Stimulated activated CD4-positive, alpha-beta T cell treated with anti-CD3 and anti-CD28 coated beads, Interleukin-2, amount 100 ng/mL, for 4 hours (primary cell): Measurements from ENCODE around the gene IL2RG.

Experiments used
- DNase-seq: peaks from one replicate; pipeline ENCODE4 v3.0.0-alpha.2; 2020; ENCODE audit warnings: low read depth

IL2RG gene

DNA sequence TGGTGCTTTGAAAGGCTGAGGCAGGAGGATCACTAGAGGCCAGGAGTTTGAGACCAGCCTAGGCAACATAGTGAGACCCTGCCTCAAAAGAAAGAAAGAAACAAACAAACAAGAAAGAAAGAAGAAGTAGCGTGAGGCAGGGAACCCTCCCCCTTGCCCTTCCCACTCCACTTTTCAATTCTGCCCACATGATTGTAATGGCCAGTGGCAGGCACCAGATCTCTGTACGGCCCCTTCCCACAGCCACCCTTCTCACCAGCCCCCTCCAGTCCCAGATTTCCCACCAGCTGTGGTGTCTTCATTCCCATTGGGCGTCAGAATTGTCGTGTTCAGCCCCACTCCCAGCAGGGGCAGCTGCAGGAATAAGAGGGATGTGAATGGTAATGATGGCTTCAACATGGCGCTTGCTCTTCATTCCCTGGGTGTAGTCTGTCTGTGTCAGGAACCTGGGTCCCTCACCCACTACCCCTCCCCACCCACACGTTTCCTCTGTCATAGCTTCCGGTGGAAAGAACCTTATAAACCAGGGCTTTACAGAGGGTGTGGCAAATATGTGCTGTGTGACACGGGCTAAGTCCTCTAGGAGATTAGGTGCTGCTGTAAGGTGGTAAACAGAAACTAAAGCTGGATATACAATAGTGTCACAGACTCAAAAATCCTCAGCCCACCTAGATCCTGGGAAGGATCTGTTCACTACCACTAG lies at the start of gene IL2RG:
Gene IL2RG, minus strand, starts transcription at position 437 of the 703 bp plus-strand sequence. Its CDS starts 38 bp downstream, at position 399.
- DNase-seq, result peak; percentile 82

GRCh38 chrX:71160475-71160874 lies 49.1 kb upstream of the IL2RG start:
- no peak for DNase-seq

GRCh38 chrX:71159335-71159734 lies 48.0 kb upstream of the IL2RG start:
- no peak for DNase-seq

DNA sequence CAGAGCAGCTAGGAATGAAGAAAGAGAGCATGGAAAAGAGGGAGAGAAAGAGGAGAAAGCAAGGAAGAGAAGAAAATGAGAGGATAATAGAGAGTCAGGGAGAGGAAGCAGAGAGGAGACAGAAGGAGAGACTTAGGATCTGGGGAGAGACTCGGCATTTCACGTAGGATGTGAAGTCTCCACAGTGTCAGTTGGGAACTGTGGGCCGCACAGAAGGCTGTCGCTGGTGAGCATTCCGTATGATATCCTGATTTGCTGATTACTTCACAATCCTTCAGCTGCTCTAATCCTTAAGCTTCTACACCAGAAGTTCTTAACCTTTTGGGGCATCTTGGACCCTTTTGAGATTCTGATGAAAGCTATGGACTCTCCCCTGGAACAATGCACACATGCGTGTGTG lies 47.2 kb upstream of the IL2RG start:
- DNase-seq, result no peak

GRCh38 chrX:71154641-71155040 lies 43.3 kb upstream of the IL2RG start:
- DNase-seq, result no peak

DNA sequence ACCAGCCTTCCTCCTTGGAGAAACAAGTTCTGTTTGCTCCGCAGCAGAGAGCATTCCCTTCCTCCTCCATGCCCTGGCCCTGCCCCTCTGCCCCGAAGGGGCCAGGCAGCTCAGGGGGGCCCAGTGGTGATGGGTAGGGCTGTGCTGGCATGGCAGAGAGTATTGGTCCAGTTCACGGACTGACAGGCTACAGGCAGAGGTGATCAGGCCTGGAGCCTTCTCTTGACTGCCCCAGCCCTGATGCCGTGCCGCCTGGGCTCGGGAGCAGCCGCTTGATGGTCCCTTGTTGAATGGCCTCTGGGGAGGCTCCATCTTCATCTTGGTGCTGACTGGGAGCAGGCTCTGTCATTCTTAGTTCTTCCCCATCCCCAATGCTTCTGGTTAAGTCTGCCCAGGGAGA lies 42.8 kb upstream of the IL2RG start:
- DNase-seq, result no peak

GRCh38 chrX:71151366-71151765 lies 40.0 kb upstream of the IL2RG start:
- no peak for DNase-seq

- DNase-seq, result no peak
Observed at GRCh38 chrX:71148278-71148663, 36.9 kb upstream of the IL2RG start.

GRCh38 chrX:71147496-71148277 lies 36.3 kb upstream of the IL2RG start:
- no peak for DNase-seq

DNA sequence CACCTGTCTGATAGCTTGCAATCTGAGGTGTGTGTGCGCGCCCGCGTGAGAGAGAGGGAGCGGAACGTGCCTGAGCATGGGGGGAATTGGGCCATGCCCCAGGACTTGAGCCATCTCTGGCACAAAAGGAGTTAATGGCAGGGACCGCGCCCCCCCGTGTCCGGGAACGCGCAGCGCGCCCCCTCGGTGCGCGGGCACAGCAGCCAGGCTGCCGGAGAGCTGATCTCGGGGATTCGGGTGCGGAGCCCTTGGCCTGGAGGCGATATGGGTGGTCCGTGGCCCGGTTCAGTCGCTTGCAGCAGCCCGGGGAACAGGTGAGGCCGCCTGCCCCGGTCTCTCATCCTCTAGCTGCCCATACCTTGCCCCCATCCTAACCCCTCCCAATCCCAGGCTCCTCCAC lies 33.3 kb upstream of the IL2RG start, which contains the start of gene NLGN3:
Gene NLGN3, plus strand, starts transcription at position 191 of the 400 bp plus-strand sequence. CDS start 2,909 bp downstream, outside the sequence.
- DNase-seq, result no peak

DNA sequence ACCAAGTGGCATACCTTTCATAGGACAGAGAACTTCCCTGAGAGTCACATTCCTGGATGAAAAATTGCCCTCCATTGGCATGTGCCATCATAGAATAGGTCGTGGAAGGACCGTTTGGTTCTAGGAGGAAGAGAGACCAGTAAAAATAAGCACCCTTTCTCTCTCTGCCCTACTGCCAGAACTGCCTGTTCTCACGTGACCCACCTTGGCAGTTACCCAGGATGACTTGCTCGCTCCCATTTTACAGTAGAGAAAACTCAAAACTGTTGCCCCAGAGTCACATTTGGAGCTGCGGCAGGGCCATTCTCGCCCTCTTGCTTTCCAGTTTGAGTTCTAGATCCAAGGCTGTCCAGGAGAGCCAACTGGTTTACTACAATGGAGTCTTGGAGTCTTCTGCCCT lies 32.1 kb upstream of the IL2RG start:
- no peak for DNase-seq

GRCh38 chrX:71140440-71140839 lies 29.1 kb upstream of the IL2RG start:
- no peak for DNase-seq

DNA sequence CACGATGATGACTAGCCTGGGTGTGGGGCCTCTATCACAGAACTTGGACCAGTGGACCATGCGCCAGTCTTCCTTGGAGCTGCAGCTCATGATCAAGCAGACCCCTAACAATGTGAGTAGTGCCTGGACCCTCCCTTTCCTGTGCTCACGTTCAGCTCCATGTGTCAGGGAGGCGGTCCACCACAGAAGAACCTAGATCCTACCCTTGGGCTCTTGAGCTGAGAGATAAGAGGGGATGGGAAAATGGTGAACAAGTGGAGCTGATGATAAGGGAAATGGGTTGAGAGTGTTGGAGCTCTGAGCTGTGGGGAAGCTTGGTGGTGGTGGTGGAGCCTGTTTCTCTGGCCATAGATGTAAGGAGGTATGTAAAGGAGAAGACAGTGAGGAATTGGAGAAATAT lies 20.1 kb upstream of the IL2RG start:
- no peak for DNase-seq

DNA sequence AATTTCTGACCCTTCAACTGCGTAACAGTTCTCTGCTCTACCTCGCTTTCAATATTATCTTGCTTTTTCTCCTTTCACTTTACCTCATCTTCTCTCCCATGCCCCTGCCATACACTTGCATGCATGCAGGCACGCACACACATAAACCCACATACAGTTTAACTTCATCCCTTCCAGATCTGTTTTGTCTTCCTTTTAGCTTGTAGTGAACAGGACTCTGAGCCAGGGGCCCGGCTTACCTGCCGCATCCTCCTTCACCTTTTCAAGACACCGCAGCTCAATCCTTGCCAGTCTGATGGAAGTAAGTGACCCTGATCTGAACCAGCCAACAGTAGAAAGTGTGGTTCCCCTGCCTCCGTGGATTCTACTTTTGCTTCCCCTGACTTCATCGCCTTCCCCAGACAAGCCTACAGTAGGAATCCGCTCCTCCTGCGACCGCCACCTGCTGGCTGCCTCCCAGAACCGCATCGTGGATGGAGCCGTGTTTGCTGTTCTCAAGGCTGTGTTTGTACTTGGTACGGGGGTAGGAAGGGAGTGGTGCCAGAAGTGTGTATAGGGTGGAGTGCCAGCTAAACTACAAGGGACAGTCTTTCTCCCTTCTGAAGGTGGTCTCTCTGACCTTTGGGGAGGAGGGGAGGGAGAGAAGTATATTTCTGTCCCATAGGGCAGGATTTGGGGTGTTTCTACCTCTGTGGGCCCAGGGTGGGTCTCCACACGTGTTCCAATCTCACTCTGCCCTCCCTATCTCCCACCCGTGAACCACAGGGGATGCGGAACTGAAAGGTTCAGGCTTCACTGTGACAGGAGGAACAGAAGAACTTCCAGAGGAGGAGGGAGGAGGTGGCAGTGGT lies 17.8 kb upstream of the IL2RG start:
- peak; percentile 64 for DNase-seq

GRCh38 chrX:71128166-71128833 lies 16.9 kb upstream of the IL2RG start:
- DNase-seq, result no peak

GRCh38 chrX:71118985-71119535 lies 7.7 kb upstream of the IL2RG start:
- no peak for DNase-seq

DNA sequence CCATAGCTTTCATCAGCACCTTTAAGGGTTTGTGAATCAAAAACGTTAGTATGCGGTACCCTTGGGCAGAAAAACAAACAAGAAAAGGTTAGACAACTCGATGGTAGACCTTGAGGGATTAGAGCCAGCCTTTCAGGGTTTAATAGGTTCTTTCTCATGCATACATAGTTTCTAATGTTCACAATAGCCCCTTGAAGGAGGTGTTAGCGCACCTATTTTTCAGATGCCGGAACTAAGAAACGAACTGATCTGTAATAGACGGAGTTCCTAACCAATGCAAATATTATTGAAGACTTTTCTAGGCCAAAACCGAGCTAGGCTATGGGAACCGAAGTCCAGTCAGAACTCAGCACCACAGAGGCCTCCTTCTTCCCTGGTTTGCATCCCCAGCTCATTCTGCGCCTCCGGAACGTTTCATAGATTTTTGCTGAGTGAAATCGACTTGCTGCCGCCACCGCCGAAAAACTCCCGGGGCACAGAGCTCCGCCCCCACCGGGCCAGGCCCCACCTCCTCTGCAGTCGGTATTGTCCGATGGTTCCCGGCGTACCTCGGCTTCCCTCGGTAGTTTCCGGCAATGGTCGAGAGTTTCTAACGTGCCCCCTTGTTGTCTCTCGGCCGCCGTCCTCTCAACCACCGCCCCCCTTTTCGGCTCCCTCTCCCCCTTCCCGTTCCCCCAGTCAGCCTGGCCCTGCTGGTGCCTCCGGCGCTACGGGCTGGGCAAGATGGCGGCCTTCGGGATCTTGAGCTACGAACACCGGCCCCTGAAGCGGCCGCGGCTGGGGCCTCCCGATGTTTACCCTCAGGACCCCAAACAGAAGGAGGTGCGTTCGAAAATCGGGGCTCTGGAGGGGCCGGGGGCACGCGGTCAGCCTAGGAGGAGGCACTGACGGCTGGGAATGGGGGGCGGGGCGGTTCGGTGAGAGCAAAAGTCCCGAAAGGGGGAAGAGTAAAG lies 6.9 kb upstream of the IL2RG start, which contains the start of gene MED12:
Gene MED12, plus strand, starts transcription at position 565 of the 953 bp plus-strand sequence. Its CDS starts 159 bp downstream, at position 724.
- DNase-seq, result peak; percentile 63

DNA sequence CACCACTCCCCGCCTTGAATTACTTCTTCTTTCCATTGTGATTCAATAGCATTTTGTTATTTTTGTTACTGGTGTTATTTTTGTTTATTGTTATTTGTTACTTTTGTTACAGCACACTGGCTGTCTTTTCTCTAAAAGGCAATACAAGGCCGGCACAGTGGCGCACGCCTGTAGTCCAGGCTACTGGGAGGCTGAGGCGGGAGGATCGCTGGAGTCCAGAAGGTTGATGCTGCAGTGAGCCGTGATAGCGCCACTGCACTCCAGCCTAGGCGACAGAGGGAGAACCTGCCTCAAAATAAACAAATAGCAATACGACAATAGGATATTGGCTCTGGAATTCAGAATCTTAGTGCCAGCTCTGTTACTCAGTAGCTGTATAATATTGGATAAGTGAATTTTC lies 6.0 kb upstream of the IL2RG start:
- no peak for DNase-seq

DNA sequence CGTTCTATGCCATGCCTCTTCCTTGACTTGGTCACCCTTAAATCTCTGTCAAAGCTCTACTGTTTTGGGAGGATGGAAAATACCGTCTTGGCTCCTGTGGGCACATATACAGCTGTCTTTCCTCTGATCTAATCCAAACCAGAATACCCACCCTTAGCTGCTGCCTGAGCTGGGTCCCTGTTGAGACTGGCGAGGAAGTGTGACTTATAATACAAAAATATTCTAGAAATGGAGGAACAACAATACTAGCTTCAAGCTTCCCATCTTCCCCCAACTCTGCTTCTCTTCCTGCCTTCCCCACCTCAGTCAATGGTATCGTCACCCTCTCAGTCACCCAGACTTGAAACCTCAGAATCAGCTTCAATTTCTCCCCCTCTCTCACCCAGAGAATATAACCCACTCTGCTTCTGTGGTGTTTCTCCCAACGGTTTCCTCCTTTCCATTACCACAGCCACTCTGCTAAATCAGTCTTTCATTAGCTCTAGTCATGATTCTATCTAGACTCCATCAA lies 599 bp upstream of the IL2RG start:
- DNase-seq, result no peak

- no peak for DNase-seq
Observed at GRCh38 chrX:71109051-71109450, 2.3 kb downstream of the IL2RG start.
